Keratinocyte (primary cell): ENCODE measurements around the gene UQCRHL.

ENCODE experiments used
- CTCF ChIP-seq, 3 experiments: IDR thresholded peaks in 1 of 3; conservative IDR thresholded peaks in 1 of 3; optimal IDR thresholded peaks in 1 of 3; 2 replicates in 2 of 3; 3 replicates in 1 of 3; pipeline versions ENCODE3 to v1.5.1; 2011; ENCODE audit warnings: low read length in 3 of 3, mild to moderate bottlenecking in 3 of 3, moderate library complexity in 2 of 3, control low read depth in 1 of 3, inconsistent platforms in 1 of 3; ENCODE audit not compliant: insufficient read depth in 2 of 3; ENCODE audit errors: extremely low read depth in 1 of 3
- EZH2 ChIP-seq: IDR thresholded peaks from one replicate; pipeline ENCODE4 v1.6.1; 2012; ENCODE audit warnings: inconsistent platforms, mild to moderate bottlenecking, low read length, moderate library complexity

GRCh38 chr1:15837931-15838330 is 30.5 kb upstream of the UQCRHL start:
- TF ChIP-seq CTCF (optimal IDR thresholded peaks at IDR 0.05 in 1 of 3, IDR thresholded peaks at IDR 0.05 in 1 of 3, conservative IDR thresholded peaks at IDR 0.05 in 1 of 3; ENCODE audit: extremely low read depth in 1 of 3, insufficient read depth in 2 of 3, low read length in 3 of 3) (no peak), EZH2 (no peak)
